Neural cell (in vitro differentiated cells): Measurements from ENCODE around the gene IGFBP2.

Experiments
- CTCF ChIP-seq: fragments of 450-650 bp; IDR thresholded peaks from 2 replicates; pipeline ENCODE4 v1.5.1; 2014; ENCODE audit warnings: antibody characterized with exemption, mild to moderate bottlenecking, moderate library complexity; ENCODE audit not compliant: poor library complexity, severe bottlenecking
- EP300 ChIP-seq: fragments of 450-650 bp; conservative IDR thresholded peaks from 2 replicates; pipeline ENCODE4 v1.6.1; 2014; ENCODE audit warnings: antibody characterized with exemption, mild to moderate bottlenecking, moderate library complexity; ENCODE audit not compliant: poor library complexity, severe bottlenecking
- EZH2 ChIP-seq: fragments of 200-600, 300-800 bp; shearing (Covaris generic), sonication (generic); IDR thresholded peaks from 2 replicates; pipeline ENCODE4 v1.6.1; 2014; ENCODE audit warnings: antibody characterized with exemption, low read length, borderline replicate concordance, mild to moderate bottlenecking; ENCODE audit not compliant: insufficient read depth, poor library complexity, severe bottlenecking
- POLR2AphosphoS5 ChIP-seq: IDR thresholded peaks from 2 replicates; pipeline ENCODE4 v1.6.1; 2012
- RAD21 ChIP-seq: fragments of 450-650 bp; conservative IDR thresholded peaks from 2 replicates; pipeline ENCODE4 v1.6.1; 2014; ENCODE audit warnings: antibody characterized with exemption, mild to moderate bottlenecking, moderate library complexity
- REST ChIP-seq: IDR thresholded peaks from 2 replicates; pipeline ENCODE4 v1.6.1; 2012; ENCODE audit warnings: borderline replicate concordance
- SMC3 ChIP-seq: fragments of 450-650 bp; conservative IDR thresholded peaks from 2 replicates; pipeline ENCODE4 v1.6.1; 2014; ENCODE audit warnings: antibody characterized with exemption, mild to moderate bottlenecking, moderate library complexity; ENCODE audit not compliant: poor library complexity
- TAF1 ChIP-seq: IDR thresholded peaks from 2 replicates; pipeline ENCODE4 v1.6.1; 2012; ENCODE audit warnings: low read depth

- no peak for TF ChIP-seq CTCF
- no peak for TF ChIP-seq TAF1
- no peak for TF ChIP-seq EZH2
- TF ChIP-seq SMC3: no peak
- no peak for TF ChIP-seq POLR2AphosphoS5
- no peak for TF ChIP-seq REST
- no peak for TF ChIP-seq EP300
- TF ChIP-seq RAD21: no peak
These were observed 44.3 kb downstream of the IGFBP2 start for GRCh38 chr2:216677439-216678097.
